T follicular helper cell (primary cell): ENCODE results near the gene KCTD15.

Experiments
- DNase-seq: peaks from one replicate; pipeline ENCODE4 v3.0.0-alpha.2; 2020; ENCODE audit warnings: low read depth

The KCTD15 gene

DNA sequence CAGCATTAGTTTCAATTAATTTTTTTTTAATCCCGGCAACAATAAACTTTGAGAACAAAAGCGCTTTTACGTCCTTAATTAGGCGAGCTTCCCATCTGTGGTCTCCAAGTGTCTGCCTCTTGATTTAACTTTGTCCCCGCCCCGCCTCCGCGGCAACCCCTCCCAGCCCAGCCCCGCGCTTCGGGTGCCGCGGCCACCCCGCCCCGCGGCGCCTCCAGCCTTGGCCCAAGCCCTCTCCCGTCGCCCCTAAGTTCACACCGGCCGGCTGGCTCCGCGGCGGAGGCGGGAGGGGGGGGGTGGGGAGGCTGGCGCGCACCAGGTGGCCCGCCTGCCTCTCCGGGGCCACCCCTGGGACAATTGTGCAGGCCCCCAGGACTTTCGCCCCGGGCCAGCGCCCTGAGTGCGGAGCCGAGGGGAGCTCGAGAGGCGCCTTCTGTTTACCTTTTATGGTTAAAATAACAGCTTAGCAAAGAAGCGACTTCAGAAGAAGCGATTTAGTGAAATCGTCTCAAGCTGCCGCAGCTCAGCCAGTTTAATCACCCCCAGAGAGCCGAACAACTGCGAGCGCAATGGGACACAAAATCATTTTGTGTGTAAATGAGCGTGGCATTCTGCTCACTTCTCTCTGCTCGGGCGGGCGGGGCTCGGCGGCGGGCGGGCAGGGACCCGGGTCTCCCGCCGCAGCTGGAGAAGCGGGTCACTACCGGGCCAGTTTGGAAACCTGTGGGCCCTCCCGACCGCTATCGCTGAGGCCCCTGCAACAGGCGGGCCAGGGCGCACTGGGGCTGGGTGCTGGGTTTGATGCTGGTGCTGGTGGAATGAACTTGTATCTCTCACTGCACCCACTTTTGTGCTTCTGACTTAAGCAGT lies 1.4 kb downstream of the KCTD15 start:
- no peak for DNase-seq

DNA sequence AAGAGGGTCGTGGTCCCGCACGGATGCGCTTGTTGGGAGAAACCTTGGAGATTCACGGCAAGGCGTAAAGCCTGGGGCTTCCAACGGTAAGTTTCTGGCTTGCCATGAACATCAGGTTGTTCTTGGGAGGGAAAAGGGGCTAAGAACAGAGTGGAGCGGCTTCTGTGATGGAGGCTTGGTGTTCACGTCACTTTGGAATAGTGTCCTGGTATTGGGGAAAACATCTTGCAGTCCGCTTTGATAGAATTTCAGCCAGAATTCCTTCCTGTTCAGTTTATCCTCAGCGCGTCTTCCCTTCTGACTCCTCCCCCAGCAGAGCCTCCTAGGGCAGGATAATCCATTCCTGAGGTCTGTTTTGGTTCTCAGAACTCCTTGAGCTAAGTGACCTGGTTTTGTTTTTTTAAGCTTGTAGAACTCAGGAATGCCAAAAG lies 2.0 kb downstream of the KCTD15 start:
- DNase-seq = no peak

GRCh38 chr19:33799476-33799875 lies 2.8 kb downstream of the KCTD15 start:
- no peak for DNase-seq

DNA sequence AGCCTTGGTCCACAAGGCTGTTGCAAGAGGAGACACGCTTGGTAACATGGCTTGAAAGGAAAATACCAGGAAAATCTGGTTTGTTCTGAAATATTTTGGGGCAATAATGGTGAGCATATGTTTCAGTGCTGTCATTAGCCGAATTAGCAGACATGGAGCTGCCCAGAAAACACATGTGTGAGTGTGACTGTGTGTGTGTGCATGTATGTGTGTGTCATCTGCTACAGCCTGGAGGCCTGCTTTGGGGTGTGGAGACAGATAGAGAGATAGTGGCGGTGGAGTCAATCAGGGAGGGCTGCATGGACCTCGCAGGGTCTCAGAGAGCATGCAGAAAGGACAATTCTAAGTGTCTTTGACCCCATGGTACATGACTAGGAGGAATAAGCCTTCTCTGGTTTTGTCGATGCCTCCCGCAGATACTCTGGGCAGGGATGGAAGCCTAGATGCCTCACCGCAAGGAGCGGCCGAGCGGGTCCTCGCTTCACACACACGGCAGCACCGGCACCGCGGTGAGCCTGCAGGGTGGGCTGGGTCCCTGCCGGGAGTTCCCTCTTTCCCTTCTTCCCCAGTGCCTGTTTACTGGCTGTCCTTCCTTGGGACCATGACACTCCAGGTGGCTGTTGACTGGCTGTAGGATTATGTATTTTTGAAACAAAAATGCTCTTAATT lies 3.5 kb downstream of the KCTD15 start:
- DNase-seq = no peak

GRCh38 chr19:33801411-33801810 lies 4.7 kb downstream of the KCTD15 start:
- no peak for DNase-seq

- DNase-seq = no peak
Measured at GRCh38 chr19:33802001-33802400, 5.3 kb downstream of the KCTD15 start.

GRCh38 chr19:33802801-33803200 lies 6.1 kb downstream of the KCTD15 start:
- DNase-seq = no peak

GRCh38 chr19:33803383-33803782 lies 6.7 kb downstream of the KCTD15 start:
- no peak for DNase-seq

GRCh38 chr19:33804021-33804799 lies 7.5 kb downstream of the KCTD15 start:
- no peak for DNase-seq

DNA sequence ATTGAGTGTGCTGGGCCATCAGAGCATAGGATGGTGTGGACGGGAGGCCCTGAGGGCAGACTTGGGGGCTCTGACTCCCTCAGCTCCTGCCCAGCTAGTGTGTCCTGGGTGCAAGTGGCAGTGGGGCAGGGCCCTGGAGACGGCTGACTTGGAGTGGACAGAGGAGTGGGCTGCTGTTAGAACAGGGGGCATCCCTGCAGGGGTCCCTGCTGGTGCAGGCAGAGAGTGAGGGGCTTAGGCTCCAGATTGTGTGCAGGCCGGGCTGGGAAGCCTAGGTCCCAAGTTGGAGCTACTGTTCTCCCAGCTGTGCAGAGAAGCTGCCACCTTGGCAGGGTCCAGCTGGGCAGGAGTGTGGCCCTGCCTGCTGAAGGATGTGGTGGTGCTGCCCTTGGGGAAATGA lies 8.6 kb downstream of the KCTD15 start:
- no peak for DNase-seq

GRCh38 chr19:33805840-33806433 lies 9.3 kb downstream of the KCTD15 start:
- DNase-seq = no peak

DNA sequence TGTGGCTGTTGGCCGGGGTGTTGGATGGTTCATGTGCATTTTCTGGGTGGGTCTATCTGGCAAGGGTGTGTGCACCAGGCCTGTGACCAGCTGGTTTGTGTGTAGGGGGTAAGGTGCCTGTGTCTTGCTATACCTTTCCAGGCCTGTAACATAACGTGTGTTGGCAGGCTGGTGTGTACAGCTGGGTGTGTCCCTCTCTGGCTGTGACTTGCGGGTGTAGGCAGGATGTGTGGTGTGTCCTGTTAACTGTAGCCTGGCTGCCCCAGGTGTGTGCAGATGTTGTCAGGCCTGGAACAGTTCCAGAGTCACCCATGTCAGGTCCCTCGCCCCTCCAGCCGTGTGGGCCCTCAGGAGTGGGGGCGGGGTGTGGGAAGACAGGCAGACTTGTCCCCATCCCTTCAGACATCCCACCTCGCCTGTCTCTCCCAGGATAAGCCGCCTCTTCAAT lies 9.8 kb downstream of the KCTD15 start:
- no peak for DNase-seq

DNA sequence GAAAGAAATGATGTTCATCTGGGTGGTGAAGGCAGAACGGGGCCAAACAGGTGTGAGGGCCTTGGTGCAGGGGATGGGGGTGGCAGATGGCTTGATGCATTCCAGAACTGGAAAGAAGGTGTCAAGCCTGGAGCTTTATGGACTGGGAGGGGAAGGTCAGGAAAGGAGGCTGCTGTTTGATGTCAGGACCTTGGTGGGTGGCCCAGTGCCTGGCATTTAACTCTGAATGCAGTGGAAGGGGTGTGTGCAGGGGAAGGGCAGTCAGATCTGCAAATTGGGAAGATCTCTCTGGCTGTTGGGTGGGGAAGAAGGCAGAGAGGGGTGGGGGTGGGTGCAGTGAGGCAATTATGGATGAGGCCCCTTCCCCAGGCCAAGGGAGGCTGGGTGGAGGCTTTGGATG lies 11.7 kb downstream of the KCTD15 start:
- no peak for DNase-seq

GRCh38 chr19:33809960-33810359 lies 13.3 kb downstream of the KCTD15 start:
- DNase-seq = no peak

GRCh38 chr19:33810821-33811220 lies 14.2 kb downstream of the KCTD15 start:
- no peak for DNase-seq

DNA sequence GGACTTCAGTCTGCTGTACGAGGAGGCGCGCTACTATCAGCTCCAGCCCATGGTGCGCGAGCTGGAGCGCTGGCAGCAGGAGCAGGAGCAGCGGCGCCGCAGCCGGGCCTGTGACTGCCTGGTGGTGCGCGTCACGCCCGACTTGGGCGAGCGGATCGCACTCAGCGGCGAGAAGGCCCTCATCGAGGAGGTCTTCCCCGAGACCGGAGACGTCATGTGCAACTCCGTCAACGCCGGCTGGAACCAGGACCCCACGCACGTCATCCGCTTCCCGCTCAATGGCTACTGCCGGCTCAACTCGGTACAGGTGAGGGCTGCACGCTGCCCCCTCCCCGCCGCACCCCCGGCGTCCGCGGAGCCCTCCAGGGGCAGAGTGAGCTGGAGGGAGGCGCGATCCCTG lies 14.6 kb downstream of the KCTD15 start:
- DNase-seq = no peak

GRCh38 chr19:33811736-33812387 lies 15.2 kb downstream of the KCTD15 start:
- DNase-seq = no peak

DNA sequence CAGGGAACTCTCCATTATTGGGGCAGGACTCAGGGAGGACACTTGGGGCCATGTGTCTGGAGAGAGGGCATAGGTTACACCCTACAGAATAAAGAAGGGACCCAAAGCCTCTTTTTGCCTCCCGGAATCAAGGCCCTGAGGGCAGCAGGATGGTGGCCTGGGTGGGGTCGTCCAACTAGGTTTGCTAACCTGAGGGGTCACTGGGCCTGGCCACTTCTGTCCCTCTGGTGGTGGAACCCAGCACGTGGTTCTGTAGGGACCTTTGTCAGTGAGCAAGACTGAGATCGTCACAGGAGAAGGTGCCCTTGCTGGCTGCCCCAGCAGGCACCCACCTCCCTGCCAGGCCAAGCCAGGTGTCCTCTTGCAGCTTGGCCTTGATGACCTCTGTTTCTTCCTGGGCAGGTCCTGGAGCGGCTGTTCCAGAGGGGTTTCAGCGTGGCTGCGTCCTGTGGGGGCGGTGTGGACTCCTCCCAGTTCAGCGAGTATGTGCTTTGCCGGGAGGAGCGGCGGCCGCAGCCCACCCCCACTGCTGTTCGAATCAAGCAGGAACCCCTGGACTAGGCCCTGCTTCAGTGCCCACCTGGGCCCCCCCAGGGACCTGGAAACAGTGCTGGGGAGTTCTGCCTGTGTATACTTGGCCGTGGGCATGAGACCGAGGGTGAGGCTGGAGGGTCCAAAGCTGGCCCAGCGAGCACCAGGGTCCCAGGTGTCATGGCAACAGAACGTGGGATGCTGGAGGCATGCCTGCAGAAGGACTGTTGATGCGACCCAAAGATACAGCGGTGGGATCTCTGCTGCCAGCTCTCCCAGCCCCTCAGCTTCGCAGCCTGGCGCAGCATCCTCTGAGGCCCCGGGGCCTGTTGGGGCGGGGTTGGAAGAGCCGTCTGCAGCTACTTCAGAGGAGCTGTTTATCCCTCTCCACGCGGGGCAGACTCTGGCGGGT lies 16.0 kb downstream of the KCTD15 start:
- no peak for DNase-seq

- no peak for DNase-seq
Measured at GRCh38 chr19:33813391-33814101, 16.9 kb downstream of the KCTD15 start.
